Measurements from ENCODE around the gene FCRLA.

GRCh38 chr1:161736335-161736969, 29.4 kb downstream of the FCRLA start:
- TF ChIP-seq, protein P1, sequence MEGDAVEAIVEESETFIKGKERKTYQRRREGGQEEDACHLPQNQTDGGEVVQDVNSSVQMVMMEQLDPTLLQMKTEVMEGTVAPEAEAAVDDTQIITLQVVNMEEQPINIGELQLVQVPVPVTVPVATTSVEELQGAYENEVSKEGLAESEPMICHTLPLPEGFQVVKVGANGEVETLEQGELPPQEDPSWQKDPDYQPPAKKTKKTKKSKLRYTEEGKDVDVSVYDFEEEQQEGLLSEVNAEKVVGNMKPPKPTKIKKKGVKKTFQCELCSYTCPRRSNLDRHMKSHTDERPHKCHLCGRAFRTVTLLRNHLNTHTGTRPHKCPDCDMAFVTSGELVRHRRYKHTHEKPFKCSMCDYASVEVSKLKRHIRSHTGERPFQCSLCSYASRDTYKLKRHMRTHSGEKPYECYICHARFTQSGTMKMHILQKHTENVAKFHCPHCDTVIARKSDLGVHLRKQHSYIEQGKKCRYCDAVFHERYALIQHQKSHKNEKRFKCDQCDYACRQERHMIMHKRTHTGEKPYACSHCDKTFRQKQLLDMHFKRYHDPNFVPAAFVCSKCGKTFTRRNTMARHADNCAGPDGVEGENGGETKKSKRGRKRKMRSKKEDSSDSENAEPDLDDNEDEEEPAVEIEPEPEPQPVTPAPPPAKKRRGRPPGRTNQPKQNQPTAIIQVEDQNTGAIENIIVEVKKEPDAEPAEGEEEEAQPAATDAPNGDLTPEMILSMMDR (conservative IDR thresholded peaks at IDR 0.05; ENCODE audit: low read depth, low read length) = no peak
- TF ChIP-seq EZH2 (IDR thresholded peaks at IDR 0.05; ENCODE audit: low read length, unreplicated experiment) = no peak
